ENCODE results near the gene OR5M10. TPM values are rescaled to one million over a fixed set of nuclear protein-coding genes. Genes with fewer than 3 reads are reported as not detected.

OR5M10 gene
- total RNA-seq = not detected in 2 replicates

GRCh38 chr11:56577621-56578020 lies at the start of gene OR5M10:
Gene OR5M10 (minus strand): TSS chr11:56577721. CDS start chr11:56577721, 0 bp downstream.

GRCh38 chr11:56543157-56543556 lies 34.4 kb downstream of the OR5M10 start, which contains the start of gene OR5M11:
Gene OR5M11 (minus strand): TSS chr11:56543257. CDS start chr11:56543257, 0 bp downstream.

Other genes starting within 250 kb of the OR5M10 start
- not detected in 2 replicates for gene OR8K1, start 231.7 kb downstream of the OR5M10 start, total RNA-seq
- not detected in 2 replicates for gene OR8J1, start 223.4 kb downstream of the OR5M10 start, total RNA-seq
- gene OR8U1, start 202.1 kb downstream of the OR5M10 start, total RNA-seq = not detected in 2 replicates
- gene OR5AL1, start 165.0 kb downstream of the OR5M10 start, total RNA-seq = not detected in 2 replicates
- gene OR5M3, start 104.4 kb downstream of the OR5M10 start, total RNA-seq = not detected in 2 replicates
- gene OR5M8, start 86.4 kb downstream of the OR5M10 start, total RNA-seq = not detected in 2 replicates
- not detected in 2 replicates for gene OR5M11, start 34.5 kb downstream of the OR5M10 start, total RNA-seq
- not detected in 2 replicates for gene OR5M1, start 37.2 kb upstream of the OR5M10 start, total RNA-seq
- not detected in 2 replicates for gene OR5AP2, start 64.7 kb upstream of the OR5M10 start, total RNA-seq
- not detected in 2 replicates for gene OR5AR1, start 86.0 kb upstream of the OR5M10 start, total RNA-seq
- not detected in 2 replicates for gene OR9G1, start 121.4 kb upstream of the OR5M10 start, total RNA-seq
- not detected in 2 replicates for gene OR9G4, start 171.0 kb upstream of the OR5M10 start, total RNA-seq

All from epithelial cell of umbilical artery (primary cell).